ENCODE results near the gene TMEM61. TPM values are rescaled to one million over a fixed set of nuclear protein-coding genes. Genes with fewer than 3 reads are reported as not detected.

The TMEM61 gene
- polyA plus RNA-seq, 4 donors: 2.2 to 6.7 (median 4.8) TPM

GRCh38 chr1:55037733-55038551 lies 57.5 kb downstream of the TMEM61 start:
- FAIRE-seq (no peak), DNase-seq (no peak)
- H3K27ac ChIP-seq (ENCODE audit: low read depth in 1 of 3, low read length in 2 of 3): no peak overlapping the region
- H3K4me1 ChIP-seq (ENCODE audit: control insufficient read depth in 3 of 3, insufficient read depth in 2 of 3, low read depth in 1 of 3, low read length in 2 of 3): peaks cover 0 to 25% (median 2%) of the 10 kb centered on the region in 3 donors
- H3K27me3 ChIP-seq (ENCODE audit: control insufficient read depth in 3 of 3, insufficient read depth in 3 of 3, low read length in 3 of 3): peaks cover 0 to 31% (median 8%) of the 10 kb centered on the region in 3 donors
- no peaks in the 10 kb centered on the region for H3K9me3 ChIP-seq (ENCODE audit: control insufficient read depth in 2 of 2, insufficient read depth in 1 of 2, low read depth in 1 of 2, low read length in 1 of 2)
- 72 to 85% (median 83%) methylated on average over 7 to 8 of the region's 8 CpGs for WGBS, 3 donors
- H3K4me3 ChIP-seq (ENCODE audit: low read depth in 1 of 3, low read length in 3 of 3): no peak overlapping the region
- H3K36me3 ChIP-seq (ENCODE audit: control insufficient read depth in 3 of 3, insufficient read depth in 2 of 3, low read depth in 1 of 3, low read length in 3 of 3): no peaks in the 10 kb centered on the region

- no peaks in the 10 kb centered on the region for H3K36me3 ChIP-seq (ENCODE audit: control insufficient read depth in 3 of 3, insufficient read depth in 2 of 3, low read depth in 1 of 3, low read length in 3 of 3)
- DNase-seq (peak in 1 of 2 donors; percentile 15), FAIRE-seq (no peak)
- H3K4me3 ChIP-seq (ENCODE audit: low read depth in 1 of 3, low read length in 3 of 3): no peak overlapping the region
- H3K4me1 ChIP-seq (ENCODE audit: control insufficient read depth in 3 of 3, insufficient read depth in 2 of 3, low read depth in 1 of 3, low read length in 2 of 3): peaks cover 0 to 21% (median 0%) of the 10 kb centered on the region in 3 donors
- no peaks in the 10 kb centered on the region for H3K9me3 ChIP-seq (ENCODE audit: control insufficient read depth in 2 of 2, insufficient read depth in 1 of 2, low read depth in 1 of 2, low read length in 1 of 2)
- H3K27ac ChIP-seq (ENCODE audit: low read depth in 1 of 3, low read length in 2 of 3): no peak overlapping the region
- H3K27me3 ChIP-seq (ENCODE audit: control insufficient read depth in 3 of 3, insufficient read depth in 3 of 3, low read length in 3 of 3): peaks cover 0 to 32% (median 8%) of the 10 kb centered on the region in 3 donors
- 55 to 85% (median 74%) methylated on average over 3 of the region's 3 CpGs for WGBS, 3 donors
Observed at GRCh38 chr1:55038552-55038838, 58.1 kb downstream of the TMEM61 start.

GRCh38 chr1:55038974-55039341 lies 58.5 kb downstream of the TMEM61 start:
- peaks cover 0 to 32% (median 8%) of the 10 kb centered on the region in 3 donors for H3K27me3 ChIP-seq (ENCODE audit: control insufficient read depth in 3 of 3, insufficient read depth in 3 of 3, low read length in 3 of 3)
- no peaks in the 10 kb centered on the region for H3K36me3 ChIP-seq (ENCODE audit: control insufficient read depth in 3 of 3, insufficient read depth in 2 of 3, low read depth in 1 of 3, low read length in 3 of 3)
- H3K9me3 ChIP-seq (ENCODE audit: control insufficient read depth in 2 of 2, insufficient read depth in 1 of 2, low read depth in 1 of 2, low read length in 1 of 2): no peaks in the 10 kb centered on the region
- H3K4me3 ChIP-seq (ENCODE audit: low read depth in 1 of 3, low read length in 3 of 3): no peak overlapping the region
- WGBS, 3 donors: 34 to 35% (median 34%) methylated on average over 9 of the region's 9 CpGs
- H3K27ac ChIP-seq (ENCODE audit: low read depth in 1 of 3, low read length in 2 of 3): peak overlapping the region in 1 of 3 donors; percentile 19
- peaks cover 0 to 21% (median 0%) of the 10 kb centered on the region in 3 donors for H3K4me1 ChIP-seq (ENCODE audit: control insufficient read depth in 3 of 3, insufficient read depth in 2 of 3, low read depth in 1 of 3, low read length in 2 of 3)
- no peak for DNase-seq
- FAIRE-seq: no peak

- Histone ChIP-seq H3K27ac (ENCODE audit: low read depth in 1 of 3, low read length in 2 of 3) (peak within 1 kb of the TSS in 1 of 3 donors; percentile 19), H3K27me3 (ENCODE audit: control insufficient read depth in 3 of 3, insufficient read depth in 3 of 3, low read length in 3 of 3) (peaks cover 0 to 32% (median 8%) of the 10 kb centered on the region in 3 donors), H3K9me3 (ENCODE audit: control insufficient read depth in 2 of 2, insufficient read depth in 1 of 2, low read depth in 1 of 2, low read length in 1 of 2) (no peaks in the 10 kb centered on the region), H3K4me1 (ENCODE audit: control insufficient read depth in 3 of 3, insufficient read depth in 2 of 3, low read depth in 1 of 3, low read length in 2 of 3) (peaks cover 0 to 21% (median 0%) of the 10 kb centered on the region in 3 donors), H3K4me3 (ENCODE audit: low read depth in 1 of 3, low read length in 3 of 3) (peak within 1 kb of the TSS; percentile 22 to 38 (median 27)), H3K36me3 (ENCODE audit: control insufficient read depth in 3 of 3, insufficient read depth in 2 of 3, low read depth in 1 of 3, low read length in 3 of 3) (no peaks in the 10 kb centered on the region)
- peak; percentile 72 to 74 for DNase-seq
- WGBS, 3 donors: 1 to 2% (median 2%) methylated on average over 59 to 67 of the region's 67 CpGs
- FAIRE-seq: no peak
Observed at GRCh38 chr1:55039342-55040082, 59.1 kb downstream of the TMEM61 start, which contains the start of gene PCSK9. PCSK9 (plus strand) TSS chr1:55039548; CDS start chr1:55039838, 290 bp downstream.

GRCh38 chr1:55040083-55040932 lies 59.9 kb downstream of the TMEM61 start:
- DNase-seq: peak; percentile 22 to 49
- WGBS, 3 donors: 5 to 17% (median 7%) methylated on average over 47 to 49 of the region's 49 CpGs
- Histone ChIP-seq H3K27ac (ENCODE audit: low read depth in 1 of 3, low read length in 2 of 3) (peak overlapping the region in 1 of 3 donors; percentile 9), H3K4me1 (ENCODE audit: control insufficient read depth in 3 of 3, insufficient read depth in 2 of 3, low read depth in 1 of 3, low read length in 2 of 3) (peaks cover 0 to 21% (median 0%) of the 10 kb centered on the region in 3 donors), H3K27me3 (ENCODE audit: control insufficient read depth in 3 of 3, insufficient read depth in 3 of 3, low read length in 3 of 3) (peaks cover 0 to 32% (median 8%) of the 10 kb centered on the region in 3 donors), H3K9me3 (ENCODE audit: control insufficient read depth in 2 of 2, insufficient read depth in 1 of 2, low read depth in 1 of 2, low read length in 1 of 2) (no peaks in the 10 kb centered on the region), H3K36me3 (ENCODE audit: control insufficient read depth in 3 of 3, insufficient read depth in 2 of 3, low read depth in 1 of 3, low read length in 3 of 3) (peaks cover 0 to under 1% (median 0%) of the 10 kb centered on the region in 3 donors), H3K4me3 (ENCODE audit: low read depth in 1 of 3, low read length in 3 of 3) (peak overlapping the region; percentile 22 to 38 (median 27))
- FAIRE-seq: no peak

GRCh38 chr1:55040933-55041494 lies 60.6 kb downstream of the TMEM61 start:
- peaks cover 0 to 32% (median 8%) of the 10 kb centered on the region in 3 donors for H3K27me3 ChIP-seq (ENCODE audit: control insufficient read depth in 3 of 3, insufficient read depth in 3 of 3, low read length in 3 of 3)
- H3K9me3 ChIP-seq (ENCODE audit: control insufficient read depth in 2 of 2, insufficient read depth in 1 of 2, low read depth in 1 of 2, low read length in 1 of 2): no peaks in the 10 kb centered on the region
- peak in 1 of 2 donors; percentile 17 for DNase-seq
- peaks cover 0 to 2% (median 0%) of the 10 kb centered on the region in 3 donors for H3K36me3 ChIP-seq (ENCODE audit: control insufficient read depth in 3 of 3, insufficient read depth in 2 of 3, low read depth in 1 of 3, low read length in 3 of 3)
- no peak overlapping the region for H3K27ac ChIP-seq (ENCODE audit: low read depth in 1 of 3, low read length in 2 of 3)
- WGBS, 3 donors: 27 to 55% (median 27%) methylated on average over 5 of the region's 5 CpGs
- peaks cover 0 to 21% (median 0%) of the 10 kb centered on the region in 3 donors for H3K4me1 ChIP-seq (ENCODE audit: control insufficient read depth in 3 of 3, insufficient read depth in 2 of 3, low read depth in 1 of 3, low read length in 2 of 3)
- no peak for FAIRE-seq
- peak overlapping the region; percentile 5 to 27 (median 26) for H3K4me3 ChIP-seq (ENCODE audit: low read depth in 1 of 3, low read length in 3 of 3)

GRCh38 chr1:55041613-55042012 lies 61.2 kb downstream of the TMEM61 start:
- DNase-seq: no peak
- no peak overlapping the region for H3K4me3 ChIP-seq (ENCODE audit: low read depth in 1 of 3, low read length in 3 of 3)
- H3K36me3 ChIP-seq (ENCODE audit: control insufficient read depth in 3 of 3, insufficient read depth in 2 of 3, low read depth in 1 of 3, low read length in 3 of 3): peaks cover 0 to 3% (median 0%) of the 10 kb centered on the region in 3 donors
- no peaks in the 10 kb centered on the region for H3K9me3 ChIP-seq (ENCODE audit: control insufficient read depth in 2 of 2, insufficient read depth in 1 of 2, low read depth in 1 of 2, low read length in 1 of 2)
- no peak for FAIRE-seq
- WGBS, 3 donors: 72 to 98% (median 84%) methylated on average over 3 of the region's 3 CpGs
- peaks cover 0 to 32% (median 8%) of the 10 kb centered on the region in 3 donors for H3K27me3 ChIP-seq (ENCODE audit: control insufficient read depth in 3 of 3, insufficient read depth in 3 of 3, low read length in 3 of 3)
- peaks cover 0 to 21% (median 0%) of the 10 kb centered on the region in 3 donors for H3K4me1 ChIP-seq (ENCODE audit: control insufficient read depth in 3 of 3, insufficient read depth in 2 of 3, low read depth in 1 of 3, low read length in 2 of 3)
- H3K27ac ChIP-seq (ENCODE audit: low read depth in 1 of 3, low read length in 2 of 3): no peak overlapping the region

All from small intestine (tissue), 7 donors.